ENCODE measurements around the gene CDH12. TPM values are rescaled to one million over a fixed set of nuclear protein-coding genes. Genes with fewer than 3 reads are reported as not detected.
"Not testable (repeated sequence)": the region's sequence is repeated elsewhere in the genome, so short reads cannot be mapped to it uniquely, and the experiment has no call there.

CDH12 gene
- total RNA-seq, 1 experiment from 2014 or later, result 0.21 TPM

- H3K27me3 ChIP-seq (ENCODE audit: control insufficient read depth, insufficient read depth, low read length), result no peaks in the 10 kb centered on the region
- no peak overlapping the region for H3K4me3 ChIP-seq (ENCODE audit: insufficient read depth, low read depth, low read length)
- DNase-seq, result no peak
- H3K36me3 ChIP-seq (replicated peaks; ENCODE audit: control insufficient read depth, insufficient read depth, low read length), result no peaks in the 10 kb centered on the region
These were observed 201.8 kb downstream of the CDH12 start for GRCh38 chr5:22651355-22651754.

- no peaks in the 10 kb centered on the region for H3K36me3 ChIP-seq (replicated peaks; ENCODE audit: control insufficient read depth, insufficient read depth, low read length)
- H3K4me3 ChIP-seq (ENCODE audit: insufficient read depth, low read depth, low read length), result no peak overlapping the region
- H3K27me3 ChIP-seq (ENCODE audit: control insufficient read depth, insufficient read depth, low read length), result no peaks in the 10 kb centered on the region
- DNase-seq, result no peak
These were observed 202.6 kb downstream of the CDH12 start for GRCh38 chr5:22650511-22650910.

- H3K36me3 ChIP-seq (replicated peaks; ENCODE audit: control insufficient read depth, insufficient read depth, low read length), result no peaks in the 10 kb centered on the region
- H3K4me3 ChIP-seq (ENCODE audit: insufficient read depth, low read depth, low read length), result no peak overlapping the region
- DNase-seq, result no peak
- no peaks in the 10 kb centered on the region for H3K27me3 ChIP-seq (ENCODE audit: control insufficient read depth, insufficient read depth, low read length)
These were observed 204.1 kb downstream of the CDH12 start for GRCh38 chr5:22649074-22649473.

GRCh38 chr5:22644859-22645258 is 208.3 kb downstream of the CDH12 start:
- no peak for DNase-seq
- Histone ChIP-seq H3K27me3 (ENCODE audit: control insufficient read depth, insufficient read depth, low read length) (no peaks in the 10 kb centered on the region), H3K4me3 (ENCODE audit: insufficient read depth, low read depth, low read length) (no peak overlapping the region), H3K36me3 (replicated peaks; ENCODE audit: control insufficient read depth, insufficient read depth, low read length) (no peaks in the 10 kb centered on the region)

- Histone ChIP-seq H3K27me3 (ENCODE audit: control insufficient read depth, insufficient read depth, low read length) (no peaks in the 10 kb centered on the region), H3K4me3 (ENCODE audit: insufficient read depth, low read depth, low read length) (no peak overlapping the region), H3K36me3 (replicated peaks; ENCODE audit: control insufficient read depth, insufficient read depth, low read length) (no peaks in the 10 kb centered on the region)
- no peak for DNase-seq
These were observed 209.8 kb downstream of the CDH12 start for GRCh38 chr5:22643356-22643755.

- Histone ChIP-seq H3K36me3 (replicated peaks; ENCODE audit: control insufficient read depth, insufficient read depth, low read length) (no peaks in the 10 kb centered on the region), H3K27me3 (ENCODE audit: control insufficient read depth, insufficient read depth, low read length) (no peaks in the 10 kb centered on the region), H3K4me3 (ENCODE audit: insufficient read depth, low read depth, low read length) (no peak overlapping the region)
- no peak for DNase-seq
These were observed 221.5 kb downstream of the CDH12 start for GRCh38 chr5:22631683-22632082.

GRCh38 chr5:22627029-22627428 is 226.1 kb downstream of the CDH12 start:
- no peak overlapping the region for H3K4me3 ChIP-seq (ENCODE audit: insufficient read depth, low read depth, low read length)
- no peak for DNase-seq
- H3K36me3 ChIP-seq (replicated peaks; ENCODE audit: control insufficient read depth, insufficient read depth, low read length), result no peaks in the 10 kb centered on the region
- no peaks in the 10 kb centered on the region for H3K27me3 ChIP-seq (ENCODE audit: control insufficient read depth, insufficient read depth, low read length)

- H3K27me3 ChIP-seq (ENCODE audit: control insufficient read depth, insufficient read depth, low read length), result no peaks in the 10 kb centered on the region
These were observed 227.7 kb downstream of the CDH12 start for GRCh38 chr5:22625451-22625850.

GRCh38 chr5:22621084-22621483 is 232.1 kb downstream of the CDH12 start:
- no peaks in the 10 kb centered on the region for H3K27me3 ChIP-seq (ENCODE audit: control insufficient read depth, insufficient read depth, low read length)
- no peak overlapping the region for H3K4me3 ChIP-seq (ENCODE audit: insufficient read depth, low read depth, low read length)
- peak; percentile 22 for DNase-seq
- no peaks in the 10 kb centered on the region for H3K36me3 ChIP-seq (replicated peaks; ENCODE audit: control insufficient read depth, insufficient read depth, low read length)

More at GRCh38 chr5:22625451-22625850, 227.7 kb downstream of the CDH12 start:
- DNase-seq, result no peak
- Histone ChIP-seq H3K36me3 (replicated peaks; ENCODE audit: control insufficient read depth, insufficient read depth, low read length) (no peaks in the 10 kb centered on the region), H3K4me3 (ENCODE audit: insufficient read depth, low read depth, low read length) (no peak overlapping the region)

- Histone ChIP-seq H3K27me3 (ENCODE audit: control insufficient read depth, insufficient read depth, low read length) (no peaks in the 10 kb centered on the region), H3K4me3 (ENCODE audit: insufficient read depth, low read depth, low read length) (no peak overlapping the region), H3K36me3 (replicated peaks; ENCODE audit: control insufficient read depth, insufficient read depth, low read length) (no peaks in the 10 kb centered on the region)
- no peak for DNase-seq
These were observed 237.2 kb downstream of the CDH12 start for GRCh38 chr5:22615964-22616363.

GRCh38 chr5:22614486-22615094 is 238.6 kb downstream of the CDH12 start:
- H3K4me3 ChIP-seq (ENCODE audit: insufficient read depth, low read depth, low read length), result no peak overlapping the region
- no peaks in the 10 kb centered on the region for H3K27me3 ChIP-seq (ENCODE audit: control insufficient read depth, insufficient read depth, low read length)
- H3K36me3 ChIP-seq (replicated peaks; ENCODE audit: control insufficient read depth, insufficient read depth, low read length), result no peaks in the 10 kb centered on the region
- DNase-seq, result no peak

- no peak for DNase-seq
- Histone ChIP-seq H3K36me3 (replicated peaks; ENCODE audit: control insufficient read depth, insufficient read depth, low read length) (no peaks in the 10 kb centered on the region), H3K27me3 (ENCODE audit: control insufficient read depth, insufficient read depth, low read length) (no peaks in the 10 kb centered on the region), H3K4me3 (ENCODE audit: insufficient read depth, low read depth, low read length) (no peak overlapping the region)
These were observed 240.2 kb downstream of the CDH12 start for GRCh38 chr5:22612928-22613327.

- H3K36me3 ChIP-seq (replicated peaks; ENCODE audit: control insufficient read depth, insufficient read depth, low read length), result no peaks in the 10 kb centered on the region
- no peak overlapping the region for H3K4me3 ChIP-seq (ENCODE audit: insufficient read depth, low read depth, low read length)
- H3K27me3 ChIP-seq (ENCODE audit: control insufficient read depth, insufficient read depth, low read length), result no peaks in the 10 kb centered on the region
- no peak for DNase-seq
These were observed 241.8 kb downstream of the CDH12 start for GRCh38 chr5:22611327-22611726.

GRCh38 chr5:22607498-22607897 is 245.6 kb downstream of the CDH12 start:
- not testable (repeated sequence) for H3K36me3 ChIP-seq (replicated peaks; ENCODE audit: control insufficient read depth, insufficient read depth, low read length); H3K27me3 ChIP-seq (ENCODE audit: control insufficient read depth, insufficient read depth, low read length); DNase-seq; H3K4me3 ChIP-seq (ENCODE audit: insufficient read depth, low read depth, low read length)

GRCh38 chr5:22605473-22605872 is 247.7 kb downstream of the CDH12 start:
- no peak overlapping the region for H3K4me3 ChIP-seq (ENCODE audit: insufficient read depth, low read depth, low read length)
- no peak for DNase-seq
- no peaks in the 10 kb centered on the region for H3K36me3 ChIP-seq (replicated peaks; ENCODE audit: control insufficient read depth, insufficient read depth, low read length)
- H3K27me3 ChIP-seq (ENCODE audit: control insufficient read depth, insufficient read depth, low read length), result no peaks in the 10 kb centered on the region

GRCh38 chr5:22604711-22605110 is 248.4 kb downstream of the CDH12 start:
- Histone ChIP-seq H3K27me3 (ENCODE audit: control insufficient read depth, insufficient read depth, low read length) (no peaks in the 10 kb centered on the region), H3K36me3 (replicated peaks; ENCODE audit: control insufficient read depth, insufficient read depth, low read length) (no peaks in the 10 kb centered on the region), H3K4me3 (ENCODE audit: insufficient read depth, low read depth, low read length) (no peak overlapping the region)
- DNase-seq, result no peak

Data from H7 (cell line).